ENCODE data around the gene TEAD2.

The TEAD2 gene

GRCh38 chr19:49403404-49404187 lies 41.4 kb upstream of the TEAD2 start:
- TF ChIP-seq CTCF (IDR thresholded peaks at IDR 0.05; ENCODE audit: borderline replicate concordance, insufficient read depth, low read depth, low read length), result no peak
- no peak overlapping the region for H3K4me3 ChIP-seq (ENCODE audit: low read depth, low read length)

GRCh38 chr19:49400029-49400428 lies 37.8 kb upstream of the TEAD2 start:
- no peak for TF ChIP-seq CTCF (IDR thresholded peaks at IDR 0.05; ENCODE audit: borderline replicate concordance, insufficient read depth, low read depth, low read length)

GRCh38 chr19:49398931-49399330 lies 36.7 kb upstream of the TEAD2 start:
- no peak overlapping the region for H3K4me3 ChIP-seq (ENCODE audit: low read depth, low read length)
- no peak for TF ChIP-seq CTCF (IDR thresholded peaks at IDR 0.05; ENCODE audit: borderline replicate concordance, insufficient read depth, low read depth, low read length)

More at GRCh38 chr19:49400029-49400428, 37.8 kb upstream of the TEAD2 start:
- no peak overlapping the region for H3K4me3 ChIP-seq (ENCODE audit: low read depth, low read length)

GRCh38 chr19:49398001-49398615 lies 35.9 kb upstream of the TEAD2 start:
- H3K4me3 ChIP-seq (ENCODE audit: low read depth, low read length), result no peak overlapping the region
- TF ChIP-seq CTCF (IDR thresholded peaks at IDR 0.05; ENCODE audit: borderline replicate concordance, insufficient read depth, low read depth, low read length), result no peak

DNA sequence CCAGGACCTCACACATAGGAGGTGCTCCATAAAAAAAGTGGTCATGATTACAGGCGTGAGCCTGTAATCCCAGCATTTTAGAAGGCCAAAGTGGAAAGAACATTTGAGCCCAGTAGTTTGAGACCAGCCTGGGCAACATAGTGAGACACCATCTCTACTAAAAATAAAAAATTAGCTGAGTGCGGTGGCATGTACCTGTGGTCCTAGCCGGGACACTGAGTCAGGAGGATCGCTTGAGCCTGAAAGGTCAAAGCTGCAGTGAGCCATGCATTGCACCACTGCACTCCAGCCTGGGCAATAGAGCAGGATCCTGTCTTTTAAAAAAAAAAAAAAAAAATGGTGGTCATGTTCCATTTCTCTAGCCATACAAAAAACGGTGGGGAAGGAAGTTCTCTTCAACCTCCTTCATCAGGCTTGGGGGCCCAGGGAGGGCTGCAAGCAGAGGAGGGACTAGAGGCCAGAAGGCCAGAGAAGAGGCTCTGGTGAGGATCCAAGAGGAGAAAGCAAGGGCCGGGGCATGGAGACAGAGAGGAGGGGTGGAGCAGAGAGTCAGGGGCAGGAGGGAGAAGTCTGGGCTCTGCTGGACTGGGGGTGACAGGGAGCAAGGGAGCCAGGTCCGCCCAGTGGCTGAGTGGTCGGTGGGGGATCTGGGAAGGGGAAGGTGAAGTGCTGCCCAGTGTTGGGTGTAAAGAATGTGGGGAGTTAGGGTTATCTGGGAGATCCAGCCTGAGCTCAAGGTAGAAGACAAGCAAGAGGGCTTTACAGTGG lies 34.7 kb upstream of the TEAD2 start:
- no peak for TF ChIP-seq CTCF (IDR thresholded peaks at IDR 0.05; ENCODE audit: borderline replicate concordance, insufficient read depth, low read depth, low read length)
- H3K4me3 ChIP-seq (ENCODE audit: low read depth, low read length), result no peak overlapping the region

- TF ChIP-seq CTCF (IDR thresholded peaks at IDR 0.05; ENCODE audit: borderline replicate concordance, insufficient read depth, low read depth, low read length), result no peak
- H3K4me3 ChIP-seq (ENCODE audit: low read depth, low read length), result no peak overlapping the region
Measured at GRCh38 chr19:49395581-49396407, 33.6 kb upstream of the TEAD2 start.
